Testis (tissue), 2 donors: ENCODE measurements around the gene SAP130.

Experiments used
- CTCF ChIP-seq, 3 experiments: fragments of 450-650 bp in 2 of 3; fragments of 200-600 bp in 1 of 3; sonication (generic) in 1 of 3; IDR thresholded peaks; one replicate each; pipeline ENCODE4 v1.5.1; 2016 to 2019; ENCODE audit warnings: antibody characterized with exemption in 3 of 3, mild to moderate bottlenecking in 2 of 3, moderate library complexity in 1 of 3
- POLR2A ChIP-seq: fragments of 450-650 bp; IDR thresholded peaks from one replicate; pipeline ENCODE4 v1.6.1; 2017; ENCODE audit warnings: antibody characterized with exemption, mild to moderate bottlenecking, moderate library complexity

GRCh38 chr2:127993659-127994058, 34.2 kb downstream of the SAP130 start:
- no peak for TF ChIP-seq CTCF (IDR thresholded peaks at IDR 0.05)
- TF ChIP-seq POLR2A = no peak
